CD14-positive monocyte (primary cell): ENCODE results near the gene SLC40A1. TPM values are rescaled to one million over a fixed set of nuclear protein-coding genes. Genes with fewer than 3 reads are reported as not detected.

Experiments used
- DNase-seq, 3 donors: peaks; one replicate each; pipeline ENCODE4 v3.0.0-alpha.2; 2011 to 2022
- H2AFZ ChIP-seq: 2 replicates; pipeline ENCODE4 v1.6.0; 2012; ENCODE audit warnings: mild to moderate bottlenecking, low read depth, low read length, inconsistent platforms; ENCODE audit not compliant: insufficient read depth, poor library complexity, severe bottlenecking
- H3K27ac ChIP-seq, 2 donors: 1 replicate in 1 of 2; 2 replicates in 1 of 2; pipeline ENCODE4 v1.5.1; 2012 to 2013; ENCODE audit warnings: low read length in 2 of 2, control low read depth in 1 of 2, inconsistent platforms in 1 of 2, low read depth in 1 of 2, mild to moderate bottlenecking in 1 of 2
- H3K27me3 ChIP-seq, 2 donors: one replicate each; pipeline versions ENCODE4 v1.6.0 to v1.6.1; 2011 to 2013; ENCODE audit warnings: low read length in 2 of 2; ENCODE audit not compliant: control insufficient read depth in 2 of 2, insufficient read depth in 2 of 2
- H3K36me3 ChIP-seq, 2 donors: replicated peaks in 1 of 2; 1 replicate in 1 of 2; 2 replicates in 1 of 2; pipeline versions ENCODE4 v1.5.1 to v1.6.1; 2012 to 2013; ENCODE audit warnings: low read length in 2 of 2, control low read depth in 1 of 2, inconsistent platforms in 1 of 2, mild to moderate bottlenecking in 1 of 2; ENCODE audit not compliant: insufficient read depth in 2 of 2, control insufficient read depth in 1 of 2
- H3K4me1 ChIP-seq, 2 donors: 1 replicate in 1 of 2; 2 replicates in 1 of 2; pipeline versions ENCODE4 v1.5.1 to v1.6.1; 2012 to 2013; ENCODE audit warnings: low read length in 2 of 2, control low read depth in 1 of 2, inconsistent platforms in 1 of 2, mild to moderate bottlenecking in 1 of 2, moderate library complexity in 1 of 2; ENCODE audit not compliant: insufficient read depth in 2 of 2, control insufficient read depth in 1 of 2
- H3K4me2 ChIP-seq: replicated peaks from 2 replicates; pipeline ENCODE3; 2012; ENCODE audit warnings: low read length, moderate library complexity, mild to moderate bottlenecking; ENCODE audit not compliant: poor library complexity, severe bottlenecking; ENCODE audit errors: extremely low read depth
- H3K4me3 ChIP-seq, 3 experiments: fragments of 200-600 bp in 1 of 3; sonication (generic) in 1 of 3; replicated peaks in 1 of 3; 1 replicate in 2 of 3; 2 replicates in 1 of 3; pipeline ENCODE4 v1.5.1; 2011 to 2013; ENCODE audit warnings: low read length in 3 of 3, mild to moderate bottlenecking in 3 of 3, control low read depth in 2 of 3, low read depth in 2 of 3, inconsistent platforms in 1 of 3, moderate library complexity in 1 of 3
- H3K79me2 ChIP-seq: 2 replicates; pipeline ENCODE4 v1.6.0; 2012; ENCODE audit warnings: mild to moderate bottlenecking, control low read depth, inconsistent platforms, low read length, moderate library complexity; ENCODE audit not compliant: insufficient read depth
- H3K9ac ChIP-seq: 2 replicates; pipeline ENCODE4 v1.6.0; 2017; ENCODE audit warnings: low read length, mild to moderate bottlenecking; ENCODE audit not compliant: insufficient read depth, poor library complexity, severe bottlenecking
- H3K9me3 ChIP-seq, 2 donors: replicated peaks in 1 of 2; 1 replicate in 1 of 2; 2 replicates in 1 of 2; pipeline versions ENCODE4 v1.5.1 to v1.6.1; 2012 to 2013; ENCODE audit warnings: low read length in 2 of 2, control low read depth in 1 of 2; ENCODE audit not compliant: control insufficient read depth in 1 of 2, insufficient read depth in 1 of 2
- H4K20me1 ChIP-seq: 2 replicates; pipeline ENCODE4 v1.6.0; 2012; ENCODE audit warnings: mild to moderate bottlenecking, low read length, control low read depth, moderate library complexity; ENCODE audit not compliant: insufficient read depth
- H3K27ac Mint-ChIP-seq, 7 donors: one replicate each; pipeline ENCODE4 v1.8.0; 2020; ENCODE audit warnings: mild to moderate bottlenecking in 7 of 7, mixed read lengths in 7 of 7, moderate library complexity in 6 of 7, inconsistent platforms in 2 of 7
- H3K27me3 Mint-ChIP-seq, 3 donors: one replicate each; pipeline ENCODE4 v1.8.0; 2021 to 2022; ENCODE audit warnings: low read depth in 3 of 3, mild to moderate bottlenecking in 3 of 3, mixed read lengths in 3 of 3, moderate library complexity in 3 of 3, inconsistent platforms in 1 of 3
- H3K36me3 Mint-ChIP-seq, 2 donors: one replicate each; pipeline ENCODE4 v1.8.0; 2020; ENCODE audit warnings: mixed read lengths in 2 of 2, inconsistent platforms in 1 of 2, mild to moderate bottlenecking in 1 of 2
- H3K4me1 Mint-ChIP-seq: one replicate; pipeline ENCODE4 v1.8.0; 2020; ENCODE audit warnings: mild to moderate bottlenecking, mixed read lengths
- H3K4me3 Mint-ChIP-seq, 2 donors: one replicate each; pipeline ENCODE4 v1.8.0; 2020; ENCODE audit warnings: mild to moderate bottlenecking in 2 of 2, mixed read lengths in 2 of 2, moderate library complexity in 1 of 2
- H3K9me3 Mint-ChIP-seq, 7 donors: one replicate each; pipeline ENCODE4 v1.8.0; 2020 to 2022; ENCODE audit warnings: mixed read lengths in 7 of 7, mild to moderate bottlenecking in 6 of 7, moderate library complexity in 6 of 7, inconsistent platforms in 2 of 7
- CTCF ChIP-seq: fragments of 200-600 bp; IDR thresholded peaks from one replicate; pipeline ENCODE4 v1.8.0; 2022; ENCODE audit warnings: antibody characterized with exemption, mild to moderate bottlenecking
- WGBS: methylation state at CpG from one replicate; pipeline ENCODE4 v1.1.5; 2013; ENCODE audit warnings: missing lambda C conversion rate; ENCODE audit not compliant: insufficient coverage; 5-methylcytosine and 5-hydroxymethylcytosine counted together
- intact Hi-C, 2 donors: fragments of 100-400 bp; cut with micrococcal nuclease; formaldehyde crosslinking; loops; one replicate each; pipeline versions ENCODE4 v1.15.0 to v1.15.1; 2023
- polyA plus RNA-seq, 3 donors: library from polyadenylated mRNA; depleted of rRNA in 1 of 3; unstranded in 2 of 3; stranded (reverse) in 1 of 3; fragments of 300-500 nt in 2 of 3; fragments of >200 nt in 1 of 3; fragmentation: Illumina TruSeq in 2 of 3; gene quantifications; 1 replicate in 2 of 3; 2 replicates in 1 of 3; pipeline ENCODE4 v1.2.3, GENCODE V29; 2012 to 2021

The SLC40A1 gene
- polyA plus RNA-seq, 3 donors: 7.9 to 91.6 (median 90.4) TPM

DNA sequence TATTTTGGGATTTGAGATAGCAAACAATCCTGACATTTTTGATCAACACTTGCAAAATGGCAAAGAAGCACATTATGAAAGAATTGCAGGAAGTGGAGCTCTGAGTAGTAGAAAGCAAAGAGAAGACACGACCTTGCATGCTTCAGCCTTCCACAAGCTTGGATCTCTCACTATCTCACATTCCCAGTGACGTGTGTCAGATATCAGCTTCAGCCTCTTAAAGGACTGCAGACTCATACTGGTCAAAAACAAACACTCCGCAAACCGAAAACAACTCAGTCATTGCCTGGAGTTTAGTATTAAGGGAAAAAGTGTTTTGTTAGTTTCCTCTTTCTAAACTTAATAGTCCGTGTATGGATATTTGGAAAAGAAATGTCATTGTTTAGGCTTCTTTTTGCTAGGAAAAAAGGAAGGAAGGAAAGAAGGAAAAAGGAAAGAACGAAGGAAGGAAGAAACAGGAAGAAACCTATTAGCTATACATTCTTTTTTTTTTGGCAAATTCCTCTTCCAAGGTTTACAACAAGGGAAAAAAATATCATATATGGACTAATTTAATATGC is 32.6 kb upstream of the SLC40A1 start:
- Histone ChIP-seq H2AFZ (peak overlapping the region; percentile 68), H3K79me2 (no peaks in the 10 kb centered on the region), H3K27me3 (no peaks in the 10 kb centered on the region), H3K4me2 (peak overlapping the region; percentile 73), H3K36me3 (no peaks in the 10 kb centered on the region), H4K20me1 (no peaks in the 10 kb centered on the region), H3K9ac (peak overlapping the region; percentile 35), H3K9me3 (no peaks in the 10 kb centered on the region), H3K4me3 (peak overlapping the region; percentile 7 to 67 (median 45)), H3K27ac (no peak overlapping the region), H3K4me1 (peaks cover 4 to 9% of the 10 kb centered on the region in 2 donors)
- peaks cover 0 to 2% (median 0%) of the 10 kb centered on the region in 3 donors for H3K27me3 Mint-ChIP-seq
- peak overlapping the region; percentile 56 to 86 for H3K4me3 Mint-ChIP-seq
- no CpG with 5 or more reads among the region's 6 CpGs for WGBS
- peak overlapping the region in 1 of 7 donors; percentile 37 for H3K27ac Mint-ChIP-seq
- peak in 2 of 3 donors; percentile 2 to 6 for DNase-seq
- no peaks in the 10 kb centered on the region for H3K36me3 Mint-ChIP-seq
- no peak for TF ChIP-seq CTCF
- intact Hi-C loops: no loop called here
- H3K9me3 Mint-ChIP-seq: no peaks in the 10 kb centered on the region
- peaks cover 6% of the 10 kb centered on the region for H3K4me1 Mint-ChIP-seq

DNA sequence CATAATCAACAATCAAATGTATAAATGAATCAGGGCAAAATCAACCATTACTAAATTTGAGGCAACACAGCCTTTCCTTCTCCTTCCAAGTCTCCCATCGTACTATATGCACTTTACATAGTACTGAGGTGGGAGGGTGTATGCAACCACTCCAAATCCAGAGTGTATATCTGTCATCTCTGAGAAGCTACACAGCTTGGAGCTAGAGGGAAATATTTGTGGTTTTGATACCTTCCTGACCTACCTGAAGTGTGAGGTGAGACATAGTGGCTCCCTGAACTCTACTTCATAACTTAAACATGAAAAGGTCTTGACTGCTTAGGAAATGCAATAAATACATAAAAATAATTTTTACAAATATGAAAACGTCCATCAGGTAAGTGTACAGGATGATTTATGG is 30.1 kb upstream of the SLC40A1 start:
- H3K9ac ChIP-seq: no peak overlapping the region
- intact Hi-C loops: no loop called here
- WGBS: no CpG with 5 or more reads among the region's 2 CpGs

More for the DNA sequence above, 30.1 kb upstream of the SLC40A1 start:
- Histone ChIP-seq H3K4me2 (no peak overlapping the region), H2AFZ (no peak overlapping the region), H3K9me3 (no peaks in the 10 kb centered on the region), H3K27ac (no peak overlapping the region), H3K4me3 (no peak overlapping the region), H3K36me3 (no peaks in the 10 kb centered on the region), H3K27me3 (no peaks in the 10 kb centered on the region), H3K4me1 (peaks cover 4 to 9% of the 10 kb centered on the region in 2 donors), H4K20me1 (no peaks in the 10 kb centered on the region), H3K79me2 (no peaks in the 10 kb centered on the region)
- TF ChIP-seq CTCF: no peak
- no peak for DNase-seq
- Mint-ChIP-seq H3K36me3 (no peaks in the 10 kb centered on the region), H3K27me3 (no peaks in the 10 kb centered on the region), H3K4me3 (no peak overlapping the region), H3K9me3 (no peaks in the 10 kb centered on the region), H3K27ac (no peak overlapping the region), H3K4me1 (peaks cover 6% of the 10 kb centered on the region)
